AG09319 (cell line): ENCODE results near the gene EXPH5.

Experiments
- DNase-seq: peaks from one replicate; pipeline ENCODE4 v3.0.0-alpha.2; 2010; ENCODE audit warnings: low read depth; ENCODE audit errors: extremely low read depth
- CTCF ChIP-seq: IDR thresholded peaks from 2 replicates; pipeline ENCODE4 v1.5.1; 2011; ENCODE audit warnings: low read depth, mild to moderate bottlenecking, inconsistent platforms, low read length, moderate library complexity

Gene EXPH5

GRCh38 chr11:108498046-108498815, 95.3 kb downstream of the EXPH5 start, which contains the start of gene POGLUT3:
POGLUT3 (minus strand) TSS chr11:108498384; CDS start chr11:108498366, 18 bp downstream.
- TF ChIP-seq CTCF: no peak
- no peak for DNase-seq

GRCh38 chr11:108497317-108498045, 96.1 kb downstream of the EXPH5 start:
- no peak for TF ChIP-seq CTCF
- DNase-seq: peak; percentile 97

GRCh38 chr11:108496643-108497256, 96.8 kb downstream of the EXPH5 start:
- no peak for TF ChIP-seq CTCF
- no peak for DNase-seq

- DNase-seq: no peak
These were observed 98.2 kb downstream of the EXPH5 start for GRCh38 chr11:108495326-108495725.

GRCh38 chr11:108494182-108494581, 99.4 kb downstream of the EXPH5 start:
- no peak for DNase-seq
- no peak for TF ChIP-seq CTCF

More at GRCh38 chr11:108495326-108495725, 98.2 kb downstream of the EXPH5 start:
- no peak for TF ChIP-seq CTCF

GRCh38 chr11:108491936-108492335, 101.6 kb downstream of the EXPH5 start:
- TF ChIP-seq CTCF: no peak
- no peak for DNase-seq

- no peak for TF ChIP-seq CTCF
- DNase-seq: no peak
These were observed 106.7 kb downstream of the EXPH5 start for GRCh38 chr11:108486828-108487227.
